SK-N-SH (cell line): ENCODE measurements around the gene CRISPLD2. TPM values are rescaled to one million over a fixed set of nuclear protein-coding genes. Genes with fewer than 3 reads are reported as not detected.
A peak's percentile ranks its signal among the peaks of the same experiment; 100 is the strongest.

ENCODE experiments used
- CTCF ChIA-PET: fragments of 300-600, 350-600 bp; formaldehyde crosslinking; extraction: SDS; loops from one replicate; lab custom pipeline; 2021; lab: Yijun Ruan, JAX
- POLR2A ChIA-PET: fragments of 350-600 bp; sonication (Branson Sonifier 250); formaldehyde crosslinking; extraction: SDS; loops from one replicate; lab custom pipeline; 2020; ENCODE audit warnings: antibody characterized with exemption, inconsistent platforms; lab: Yijun Ruan, JAX
- DNase-seq: peaks from one replicate; pipeline ENCODE4 v3.0.0; 2012
- H2AFZ ChIP-seq: fragments of 200-600 bp; sonication (generic); 2 replicates; pipeline ENCODE4 v1.8.1; 2016; ENCODE audit warnings: antibody characterized with exemption, mild to moderate bottlenecking, low read depth
- H3F3A ChIP-seq: fragments of 200-600 bp; sonication (generic); replicated peaks from 2 replicates; pipeline ENCODE3; 2016; ENCODE audit warnings: antibody characterized with exemption, mild to moderate bottlenecking; ENCODE audit not compliant: insufficient read depth
- H3K27ac ChIP-seq, 2 experiments: fragments of 200-500 bp in 1 of 2; fragments of 200-600 bp in 1 of 2; sonication (Bioruptor generic) in 1 of 2; sonication (generic), shearing (Covaris generic) in 1 of 2; 2 replicates each; pipeline versions ENCODE4 v1.5.1 to v1.6.1; 2014 to 2016; ENCODE audit warnings: low read depth in 2 of 2, inconsistent platforms in 1 of 2, low read length in 1 of 2, mild to moderate bottlenecking in 1 of 2, mixed read lengths in 1 of 2
- H3K27me3 ChIP-seq: fragments of 200-600 bp; sonication (generic), shearing (Covaris generic); 2 replicates; pipeline ENCODE4 v1.6.1; 2016; ENCODE audit warnings: mixed run types; ENCODE audit not compliant: insufficient read depth
- H3K36me3 ChIP-seq, 2 experiments: fragments of 200-500 bp in 1 of 2; fragments of 200-600 bp in 1 of 2; sonication (Bioruptor generic) in 1 of 2; sonication (generic) in 1 of 2; replicated peaks in 1 of 2; 2 replicates each; pipeline versions ENCODE3 to v1.5.1; 2014 to 2016; ENCODE audit warnings: low read length in 1 of 2, mild to moderate bottlenecking in 1 of 2; ENCODE audit not compliant: insufficient read depth in 2 of 2, control insufficient read depth in 1 of 2
- H3K4me1 ChIP-seq, 2 experiments: fragments of 200-500 bp in 1 of 2; fragments of 200-600 bp in 1 of 2; sonication (Bioruptor generic) in 1 of 2; sonication (generic), shearing (Covaris generic) in 1 of 2; 2 replicates each; pipeline versions ENCODE4 v1.5.1 to v1.6.1; 2014 to 2016; ENCODE audit warnings: low read depth in 1 of 2, low read length in 1 of 2, mixed run types in 1 of 2; ENCODE audit not compliant: insufficient read depth in 2 of 2, control insufficient read depth in 1 of 2
- H3K4me2 ChIP-seq: fragments of 200-600 bp; sonication (generic), shearing (Covaris generic); 2 replicates; pipeline ENCODE4 v1.6.1; 2017; ENCODE audit warnings: mixed run types
- H3K4me3 ChIP-seq, 2 experiments: fragments of 200-500 bp in 1 of 2; fragments of 200-600 bp in 1 of 2; sonication (Bioruptor generic) in 1 of 2; sonication (generic), shearing (Covaris generic) in 1 of 2; 2 replicates each; pipeline versions ENCODE4 v1.5.1 to v1.8.1; 2014 to 2016; ENCODE audit warnings: low read depth in 2 of 2, inconsistent platforms in 1 of 2, low read length in 1 of 2, mild to moderate bottlenecking in 1 of 2, mixed read lengths in 1 of 2, moderate library complexity in 1 of 2
- H3K79me2 ChIP-seq: fragments of 200-600 bp; sonication (generic); 2 replicates; pipeline ENCODE4 v1.8.1; 2017; ENCODE audit warnings: mild to moderate bottlenecking; ENCODE audit not compliant: insufficient read depth
- H3K9ac ChIP-seq: fragments of 200-600 bp; sonication (generic); 2 replicates; pipeline ENCODE4 v1.6.1; 2017; ENCODE audit warnings: mixed run types
- H3K9me2 ChIP-seq: fragments of 200-600 bp; sonication (generic); 2 replicates; pipeline ENCODE4 v1.6.1; 2017; ENCODE audit warnings: mixed run types
- H3K9me3 ChIP-seq: fragments of 200-600 bp; sonication (generic); 2 replicates; pipeline ENCODE4 v1.6.1; 2017; ENCODE audit warnings: mixed run types, mild to moderate bottlenecking, moderate library complexity
- H4K20me1 ChIP-seq: fragments of 200-600 bp; sonication (generic); 2 replicates; pipeline ENCODE4 v1.6.1; 2017; ENCODE audit warnings: mild to moderate bottlenecking, mixed run types; ENCODE audit not compliant: insufficient read depth
- CHD2 ChIP-seq: fragments of 150-350 bp; IDR thresholded peaks from 2 replicates; pipeline ENCODE4 v1.6.1; 2018; ENCODE audit warnings: low read length; ENCODE audit not compliant: partially characterized antibody
- ELF1 ChIP-seq: IDR thresholded peaks from 2 replicates; pipeline ENCODE4 v1.4.0; 2012
- EP300 ChIP-seq, 2 experiments: IDR thresholded peaks; 2 replicates each; pipeline versions ENCODE4 v1.4.0 to v1.6.1; 2012; ENCODE audit warnings: borderline replicate concordance in 1 of 2, low read depth in 1 of 2, low read length in 1 of 2
- FOSL2 ChIP-seq: IDR thresholded peaks from 2 replicates; pipeline ENCODE4 v1.4.0; 2012; ENCODE audit warnings: low read depth, mild to moderate bottlenecking, moderate library complexity, borderline replicate concordance
- FOXJ3 ChIP-seq: sonication (generic); formaldehyde crosslinking; IDR thresholded peaks from 2 replicates; pipeline ENCODE4 v1.5.1; 2020; ENCODE audit warnings: mild to moderate bottlenecking, missing genetic modification reagents
- FOXM1 ChIP-seq: IDR thresholded peaks from 2 replicates; pipeline ENCODE4 v1.4.0; 2012; ENCODE audit warnings: low read depth, mild to moderate bottlenecking
- IRF3 ChIP-seq: fragments of 150-350 bp; IDR thresholded peaks from 2 replicates; pipeline ENCODE4 v1.6.1; 2016; ENCODE audit warnings: mild to moderate bottlenecking, low read depth, low read length
- JUND ChIP-seq: IDR thresholded peaks from 2 replicates; pipeline ENCODE4 v1.4.0; 2012
- MAX ChIP-seq: IDR thresholded peaks from 2 replicates; pipeline ENCODE4 v1.4.0; 2012; ENCODE audit warnings: low read depth
- MEF2A ChIP-seq: IDR thresholded peaks from 2 replicates; pipeline ENCODE4 v1.4.0; 2012; ENCODE audit warnings: low read depth, borderline replicate concordance
- MXI1 ChIP-seq: IDR thresholded peaks from 2 replicates; pipeline ENCODE4 v1.6.1; 2012; ENCODE audit warnings: mild to moderate bottlenecking, low read depth, low read length, improper control_type of control experiment
- NFIC ChIP-seq: IDR thresholded peaks from 2 replicates; pipeline ENCODE4 v1.4.0; 2012; ENCODE audit warnings: borderline replicate concordance
- POLR2AphosphoS5 ChIP-seq: IDR thresholded peaks from 2 replicates; pipeline ENCODE4 v1.6.1; 2012; ENCODE audit warnings: low read depth, low read length
- RCOR1 ChIP-seq: fragments of 150-350 bp; IDR thresholded peaks from 2 replicates; pipeline ENCODE4 v1.6.1; 2017; ENCODE audit warnings: antibody characterized with exemption, low read length
- REST ChIP-seq: IDR thresholded peaks from 2 replicates; pipeline ENCODE4 v1.6.1; 2012; ENCODE audit warnings: mild to moderate bottlenecking, low read depth, low read length, moderate library complexity
- RFX5 ChIP-seq: IDR thresholded peaks from 2 replicates; pipeline ENCODE4 v1.6.1; 2012; ENCODE audit warnings: mild to moderate bottlenecking, improper control_type of control experiment, low read length
- RXRA ChIP-seq: IDR thresholded peaks from 2 replicates; pipeline ENCODE4 v1.4.0; 2012; ENCODE audit warnings: low read depth, mild to moderate bottlenecking, borderline replicate concordance
- SIN3A ChIP-seq: IDR thresholded peaks from 2 replicates; pipeline ENCODE4 v1.6.1; 2012; ENCODE audit warnings: low read depth, mild to moderate bottlenecking, low read length, moderate library complexity, borderline replicate concordance
- SMC3 ChIP-seq: IDR thresholded peaks from 2 replicates; pipeline ENCODE4 v1.6.1; 2012; ENCODE audit warnings: low read depth, low read length, improper control_type of control experiment
- TCF12 ChIP-seq: IDR thresholded peaks from 2 replicates; pipeline ENCODE4 v1.4.0; 2012
- TEAD4 ChIP-seq: IDR thresholded peaks from 2 replicates; pipeline ENCODE4 v1.4.0; 2012; ENCODE audit warnings: mild to moderate bottlenecking, borderline replicate concordance; ENCODE audit not compliant: insufficient read depth
- YY1 ChIP-seq: IDR thresholded peaks from 2 replicates; pipeline ENCODE4 v1.4.0; 2012; ENCODE audit warnings: low read depth, mild to moderate bottlenecking
- WGBS: methylation state at CpG from one replicate; pipeline ENCODE4 v1.1.6; 2017; ENCODE audit warnings: low lambda C conversion rate; 5-methylcytosine and 5-hydroxymethylcytosine counted together
- polyA plus RNA-seq, 3 experiments: library from polyadenylated mRNA; depleted of rRNA; stranded (reverse); fragments of >200 nt; gene quantifications; 2 replicates each; pipeline ENCODE4 v1.2.3, GENCODE V29; 2012

Gene CRISPLD2
- polyA plus RNA-seq, 1 of the 3 experiments (the other 2 are of a cell fraction), result 6.3 TPM

- TF ChIP-seq FOSL2 (no peak), RCOR1 (peak; percentile 61; the same call in 1 of the 2 replicates), TCF12 (no peak; the same call in 1 of the 2 replicates), SMC3 (no peak; the same call in 1 of the 2 replicates), FOXM1 (no peak), TEAD4 (no peak)
Measured at GRCh38 chr16:84940670-84941551, 121.1 kb downstream of the CRISPLD2 start (continued).

GRCh38 chr16:84941921-84942320, 122.1 kb downstream of the CRISPLD2 start:
- Histone ChIP-seq H3K27ac (no peak overlapping the region), H3K27me3 (no peaks in the 10 kb centered on the region), H3K9me2 (no peaks in the 10 kb centered on the region), H3K36me3 (no peaks in the 10 kb centered on the region), H3K4me3 (no peak overlapping the region), H3K4me2 (no peak overlapping the region), H2AFZ (no peak overlapping the region), H3K4me1 (peaks cover 0 to 11% of the 10 kb centered on the region in 2 experiments; a peak in 1 of 4 replicates), H3K9me3 (no peaks in the 10 kb centered on the region), H3K79me2 (no peaks in the 10 kb centered on the region), H3F3A (no peaks in the 10 kb centered on the region), H3K9ac (no peak overlapping the region), H4K20me1 (no peaks in the 10 kb centered on the region)
- WGBS, result 73% methylated on average over 7 of the region's 10 CpGs
- TF ChIP-seq RXRA (no peak), FOXJ3 (CRISPR knock-in tag) (no peak), TCF12 (no peak), FOXM1 (no peak), YY1 (no peak), RCOR1 (no peak), RFX5 (no peak), POLR2AphosphoS5 (no peak), REST (no peak), SIN3A (no peak), ELF1 (no peak), IRF3 (no peak), FOSL2 (no peak), CHD2 (no peak), MXI1 (no peak), JUND (no peak), MAX (no peak), NFIC (no peak), EP300 (IDR thresholded peaks at IDR 0.05; ENCODE audit: borderline replicate concordance in 1 of 2, low read depth in 1 of 2, low read length in 1 of 2) (no peak), MEF2A (no peak)
- ChIA-PET CTCF (interaction anchor here (1.3 to 5.2 kb wide), 4 partner anchors 10 to 188 kb away, joined by 3 to 45 read pairs (median 8); no protein-coding TSS in a partner anchor), POLR2A (no interaction called here)
- no peak for DNase-seq
